ENCODE data around the gene CHCHD2. TPM values are rescaled to one million over a fixed set of nuclear protein-coding genes. Genes with fewer than 3 reads are reported as not detected.

CHCHD2 gene
- total RNA-seq, 1 donor from 2014 or later, result 309 TPM

DNA sequence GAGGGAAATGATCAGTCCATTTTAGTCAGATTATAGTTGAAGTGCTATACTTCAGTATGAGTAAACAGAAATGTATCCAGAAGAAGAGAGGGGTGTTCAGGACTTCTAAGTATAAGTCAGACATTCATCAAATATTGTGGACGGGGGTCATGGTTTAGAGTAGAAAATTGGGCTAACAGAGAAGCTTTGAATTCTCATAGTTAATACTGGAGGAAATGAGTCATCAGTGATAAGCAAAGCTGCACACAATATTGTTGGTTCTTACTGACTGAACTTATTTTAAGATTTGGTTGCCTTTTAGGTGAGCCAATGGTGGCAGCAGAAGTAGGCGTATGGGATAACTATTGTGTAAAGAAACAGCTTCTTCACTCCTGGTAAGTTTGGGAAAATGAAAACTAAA lies 43.9 kb downstream of the CHCHD2 start:
- intact Hi-C loops (cut with micrococcal nuclease), result loop anchor here (10.0 kb wide), 1 partner anchor 498 kb away; no protein-coding TSS in a partner anchor
- POLR2A ChIA-PET, result interaction anchor here (1.0 kb wide), 1 partner anchor 11 kb away, joined by 4 read pairs; the partner anchor contains the start of genes CCT6A and PSPH
- peaks cover 32% of the 10 kb centered on the region for H3K4me1 Mint-ChIP-seq
- CTCF ChIA-PET, result interaction anchor here (4.3 kb wide), 1 partner anchor 12 kb away, joined by 25 read pairs; no protein-coding TSS in a partner anchor
- DNase-seq, result no peak
- no peaks in the 10 kb centered on the region for H3K9me3 Mint-ChIP-seq
- H3K27ac Mint-ChIP-seq, result peak overlapping the region; percentile 33
- H3K4me3 Mint-ChIP-seq, result peak overlapping the region; percentile 24
- H3K36me3 Mint-ChIP-seq (ENCODE audit: low read depth), result peaks cover 68% of the 10 kb centered on the region
- TF ChIP-seq, protein P1, sequence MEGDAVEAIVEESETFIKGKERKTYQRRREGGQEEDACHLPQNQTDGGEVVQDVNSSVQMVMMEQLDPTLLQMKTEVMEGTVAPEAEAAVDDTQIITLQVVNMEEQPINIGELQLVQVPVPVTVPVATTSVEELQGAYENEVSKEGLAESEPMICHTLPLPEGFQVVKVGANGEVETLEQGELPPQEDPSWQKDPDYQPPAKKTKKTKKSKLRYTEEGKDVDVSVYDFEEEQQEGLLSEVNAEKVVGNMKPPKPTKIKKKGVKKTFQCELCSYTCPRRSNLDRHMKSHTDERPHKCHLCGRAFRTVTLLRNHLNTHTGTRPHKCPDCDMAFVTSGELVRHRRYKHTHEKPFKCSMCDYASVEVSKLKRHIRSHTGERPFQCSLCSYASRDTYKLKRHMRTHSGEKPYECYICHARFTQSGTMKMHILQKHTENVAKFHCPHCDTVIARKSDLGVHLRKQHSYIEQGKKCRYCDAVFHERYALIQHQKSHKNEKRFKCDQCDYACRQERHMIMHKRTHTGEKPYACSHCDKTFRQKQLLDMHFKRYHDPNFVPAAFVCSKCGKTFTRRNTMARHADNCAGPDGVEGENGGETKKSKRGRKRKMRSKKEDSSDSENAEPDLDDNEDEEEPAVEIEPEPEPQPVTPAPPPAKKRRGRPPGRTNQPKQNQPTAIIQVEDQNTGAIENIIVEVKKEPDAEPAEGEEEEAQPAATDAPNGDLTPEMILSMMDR (IDR thresholded peaks at IDR 0.05), result no peak
- no peaks in the 10 kb centered on the region for H3K27me3 Mint-ChIP-seq
- no peak for ATAC-seq (ENCODE audit: low read depth)

DNA sequence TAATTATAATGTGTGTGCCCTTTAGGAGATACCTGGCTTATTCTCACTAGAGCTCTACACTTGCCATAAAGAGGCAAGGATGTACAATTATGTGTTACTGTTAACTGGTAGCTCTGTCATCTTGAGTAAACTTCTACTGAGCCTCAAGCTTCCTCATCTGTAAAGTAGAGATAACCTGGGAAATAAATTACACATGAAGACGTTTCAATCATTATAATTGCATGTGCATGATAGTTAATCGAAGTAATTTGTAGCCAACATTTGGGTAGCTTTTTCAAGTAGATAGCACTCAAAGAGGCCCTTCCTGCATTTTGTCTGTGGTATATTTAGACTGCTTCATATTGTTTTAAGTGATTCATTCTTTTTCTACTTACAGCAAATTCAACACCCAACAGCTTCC lies 52.3 kb downstream of the CHCHD2 start:
- H3K4me1 Mint-ChIP-seq, result peaks cover 27% of the 10 kb centered on the region
- ChIA-PET POLR2A (interaction anchor here (1.7 kb wide), 1 partner anchor 10 kb away, joined by 6 read pairs; the partner anchor contains the start of gene SUMF2), CTCF (no interaction called here)
- H3K36me3 Mint-ChIP-seq (ENCODE audit: low read depth), result peaks cover 67% of the 10 kb centered on the region
- no peak overlapping the region for H3K4me3 Mint-ChIP-seq
- no peak overlapping the region for H3K27ac Mint-ChIP-seq
- DNase-seq, result no peak
- TF ChIP-seq, protein P1 (IDR thresholded peaks at IDR 0.05), result no peak
- no peaks in the 10 kb centered on the region for H3K9me3 Mint-ChIP-seq
- intact Hi-C loops (cut with micrococcal nuclease), result loop anchor here (5.0 kb wide), 1 partner anchor 102 kb away; the partner anchor contains the start of gene MRPS17
- H3K27me3 Mint-ChIP-seq, result no peaks in the 10 kb centered on the region
- ATAC-seq (ENCODE audit: low read depth), result no peak

DNA sequence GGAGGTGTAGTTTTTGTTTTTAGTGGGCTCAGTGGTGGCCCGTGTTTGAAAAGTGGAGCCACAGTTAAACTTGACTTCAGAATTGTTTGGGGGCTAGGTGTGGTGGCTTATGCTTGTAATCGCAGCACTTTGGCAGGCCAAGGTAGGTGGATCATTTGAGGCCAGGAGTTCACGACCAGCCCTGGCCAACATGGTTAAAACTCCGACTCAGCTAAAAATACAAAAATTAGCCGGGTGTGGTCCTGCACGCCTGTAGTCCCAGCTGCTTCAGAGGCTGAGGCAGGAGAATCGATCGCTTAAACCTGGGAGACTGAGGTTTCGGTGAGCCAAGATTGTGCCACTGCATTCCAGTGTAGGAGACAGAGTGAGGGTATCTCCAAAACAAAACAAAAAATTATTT lies 52.9 kb downstream of the CHCHD2 start:
- H3K9me3 Mint-ChIP-seq, result no peaks in the 10 kb centered on the region
- TF ChIP-seq, protein P1 (IDR thresholded peaks at IDR 0.05), result no peak
- no peaks in the 10 kb centered on the region for H3K27me3 Mint-ChIP-seq
- DNase-seq (no peak), ATAC-seq (ENCODE audit: low read depth) (no peak)
- H3K36me3 Mint-ChIP-seq (ENCODE audit: low read depth), result peaks cover 61% of the 10 kb centered on the region
- no peak overlapping the region for H3K27ac Mint-ChIP-seq
- POLR2A ChIA-PET, result interaction anchor here (1.7 kb wide), 1 partner anchor 11 kb away, joined by 6 read pairs; the partner anchor contains the start of gene SUMF2
- intact Hi-C loops (cut with micrococcal nuclease), result loop anchor here (5.0 kb wide), 1 partner anchor 101 kb away; the partner anchor contains the start of gene MRPS17
- H3K4me1 Mint-ChIP-seq, result peaks cover 27% of the 10 kb centered on the region
- CTCF ChIA-PET, result no interaction called here
- no peak overlapping the region for H3K4me3 Mint-ChIP-seq

Other genes starting within 250 kb of the CHCHD2 start
- not detected in 2 replicates for gene SEPTIN14, start 243.7 kb downstream of the CHCHD2 start, total RNA-seq
- gene ZNF713, start 219.0 kb downstream of the CHCHD2 start, total RNA-seq, result 1.5 and 4.3 TPM in 2 replicates
- 16.9 and 20.6 TPM in 2 replicates for gene MRPS17, start 154.6 kb downstream of the CHCHD2 start, total RNA-seq
- 33.7 and 43.8 TPM in 2 replicates for gene NIPSNAP2, start 141.9 kb downstream of the CHCHD2 start, total RNA-seq
- gene PSPH, start 55.0 kb downstream of the CHCHD2 start, total RNA-seq, result 7.9 and 9.0 TPM in 2 replicates
- gene CCT6A, start 54.7 kb downstream of the CHCHD2 start, total RNA-seq, result 149 and 158 TPM in 2 replicates
- gene SUMF2, start 42.2 kb downstream of the CHCHD2 start, total RNA-seq, result 91.1 and 103 TPM in 2 replicates
- 2.0 and 3.4 TPM in 2 replicates for gene PHKG1, start 13.5 kb downstream of the CHCHD2 start, total RNA-seq
- not detected in 2 replicates for gene NUPR2, start 9.9 kb upstream of the CHCHD2 start, total RNA-seq